ENCODE results near the gene GALT. TPM values are rescaled to one million over a fixed set of nuclear protein-coding genes. Genes with fewer than 3 reads are reported as not detected.

The GALT gene
- total and polyA plus RNA-seq, 2 experiments from 2014 or later, result 31.5 to 35.1 TPM

DNA sequence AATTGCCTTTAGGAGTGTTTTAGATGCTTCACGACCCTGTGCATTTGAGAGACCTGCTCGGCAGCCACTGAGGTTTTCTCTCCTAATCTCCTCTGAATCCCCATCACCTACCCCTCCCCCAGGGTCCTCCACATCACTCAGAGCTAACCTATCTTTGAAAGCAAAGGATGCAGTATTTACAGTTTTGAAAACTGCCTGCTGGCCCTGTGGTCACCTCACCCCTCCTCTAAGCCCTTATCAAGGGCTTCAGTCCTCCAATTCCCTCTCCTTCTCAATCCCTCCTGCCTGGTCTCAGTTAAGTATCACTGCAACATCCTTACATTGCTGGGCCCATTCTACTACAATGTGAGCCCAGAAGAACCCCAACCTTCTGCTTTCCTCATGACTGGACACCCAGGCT is 39.1 kb upstream of the GALT start:
- Histone ChIP-seq H2AFZ (no peak overlapping the region), H3K27ac (ENCODE audit: low read depth) (no peak overlapping the region)
- H3K27ac Mint-ChIP-seq, result no peak overlapping the region

More for the DNA sequence above, 39.1 kb upstream of the GALT start:
- Histone ChIP-seq H3K4me3 (no peak overlapping the region), H3K4me1 (ENCODE audit: insufficient read depth) (peaks cover 7% of the 10 kb centered on the region; the same call in 1 of the 2 replicates), H4K20me1 (replicated peaks; ENCODE audit: insufficient read depth) (no peaks in the 10 kb centered on the region), H3K36me3 (ENCODE audit: insufficient read depth) (no peaks in the 10 kb centered on the region), H3K79me2 (replicated peaks; ENCODE audit: insufficient read depth) (no peaks in the 10 kb centered on the region), H3F3A (replicated peaks; ENCODE audit: low read depth) (0 out of 2 replicates have a peak, but pooled peaks cover 2% of the 10 kb centered on the region), H3K9me2 (ENCODE audit: insufficient read depth) (no peaks in the 10 kb centered on the region), H3K4me2 (no peak overlapping the region), H3K27me3 (ENCODE audit: insufficient read depth) (peaks cover 1% of the 10 kb centered on the region; the same call in 1 of the 2 replicates)
- no peak for DNase-seq (ENCODE audit: low spot score)
- H3K4me3 Mint-ChIP-seq, result no peak overlapping the region
- ATAC-seq, result no peak
- no peaks in the 10 kb centered on the region for H3K9me3 Mint-ChIP-seq
- no peaks in the 10 kb centered on the region for H3K36me3 Mint-ChIP-seq (ENCODE audit: low read depth)
- H3K4me1 Mint-ChIP-seq, result peaks cover 14% of the 10 kb centered on the region
- peaks cover 7% of the 10 kb centered on the region for H3K27me3 Mint-ChIP-seq (ENCODE audit: insufficient read depth, low read depth, poor library complexity)
- TF ChIP-seq JUNB (IDR thresholded peaks at IDR 0.05; ENCODE audit: unreplicated experiment) (no peak), POLR2AphosphoS5 (IDR thresholded peaks at IDR 0.05; ENCODE audit: low read depth) (no peak), CREB1 (CRISPR knock-in tag; IDR thresholded peaks at IDR 0.05; ENCODE audit: low read depth) (no peak)
- TF ChIP-seq, protein P1, sequence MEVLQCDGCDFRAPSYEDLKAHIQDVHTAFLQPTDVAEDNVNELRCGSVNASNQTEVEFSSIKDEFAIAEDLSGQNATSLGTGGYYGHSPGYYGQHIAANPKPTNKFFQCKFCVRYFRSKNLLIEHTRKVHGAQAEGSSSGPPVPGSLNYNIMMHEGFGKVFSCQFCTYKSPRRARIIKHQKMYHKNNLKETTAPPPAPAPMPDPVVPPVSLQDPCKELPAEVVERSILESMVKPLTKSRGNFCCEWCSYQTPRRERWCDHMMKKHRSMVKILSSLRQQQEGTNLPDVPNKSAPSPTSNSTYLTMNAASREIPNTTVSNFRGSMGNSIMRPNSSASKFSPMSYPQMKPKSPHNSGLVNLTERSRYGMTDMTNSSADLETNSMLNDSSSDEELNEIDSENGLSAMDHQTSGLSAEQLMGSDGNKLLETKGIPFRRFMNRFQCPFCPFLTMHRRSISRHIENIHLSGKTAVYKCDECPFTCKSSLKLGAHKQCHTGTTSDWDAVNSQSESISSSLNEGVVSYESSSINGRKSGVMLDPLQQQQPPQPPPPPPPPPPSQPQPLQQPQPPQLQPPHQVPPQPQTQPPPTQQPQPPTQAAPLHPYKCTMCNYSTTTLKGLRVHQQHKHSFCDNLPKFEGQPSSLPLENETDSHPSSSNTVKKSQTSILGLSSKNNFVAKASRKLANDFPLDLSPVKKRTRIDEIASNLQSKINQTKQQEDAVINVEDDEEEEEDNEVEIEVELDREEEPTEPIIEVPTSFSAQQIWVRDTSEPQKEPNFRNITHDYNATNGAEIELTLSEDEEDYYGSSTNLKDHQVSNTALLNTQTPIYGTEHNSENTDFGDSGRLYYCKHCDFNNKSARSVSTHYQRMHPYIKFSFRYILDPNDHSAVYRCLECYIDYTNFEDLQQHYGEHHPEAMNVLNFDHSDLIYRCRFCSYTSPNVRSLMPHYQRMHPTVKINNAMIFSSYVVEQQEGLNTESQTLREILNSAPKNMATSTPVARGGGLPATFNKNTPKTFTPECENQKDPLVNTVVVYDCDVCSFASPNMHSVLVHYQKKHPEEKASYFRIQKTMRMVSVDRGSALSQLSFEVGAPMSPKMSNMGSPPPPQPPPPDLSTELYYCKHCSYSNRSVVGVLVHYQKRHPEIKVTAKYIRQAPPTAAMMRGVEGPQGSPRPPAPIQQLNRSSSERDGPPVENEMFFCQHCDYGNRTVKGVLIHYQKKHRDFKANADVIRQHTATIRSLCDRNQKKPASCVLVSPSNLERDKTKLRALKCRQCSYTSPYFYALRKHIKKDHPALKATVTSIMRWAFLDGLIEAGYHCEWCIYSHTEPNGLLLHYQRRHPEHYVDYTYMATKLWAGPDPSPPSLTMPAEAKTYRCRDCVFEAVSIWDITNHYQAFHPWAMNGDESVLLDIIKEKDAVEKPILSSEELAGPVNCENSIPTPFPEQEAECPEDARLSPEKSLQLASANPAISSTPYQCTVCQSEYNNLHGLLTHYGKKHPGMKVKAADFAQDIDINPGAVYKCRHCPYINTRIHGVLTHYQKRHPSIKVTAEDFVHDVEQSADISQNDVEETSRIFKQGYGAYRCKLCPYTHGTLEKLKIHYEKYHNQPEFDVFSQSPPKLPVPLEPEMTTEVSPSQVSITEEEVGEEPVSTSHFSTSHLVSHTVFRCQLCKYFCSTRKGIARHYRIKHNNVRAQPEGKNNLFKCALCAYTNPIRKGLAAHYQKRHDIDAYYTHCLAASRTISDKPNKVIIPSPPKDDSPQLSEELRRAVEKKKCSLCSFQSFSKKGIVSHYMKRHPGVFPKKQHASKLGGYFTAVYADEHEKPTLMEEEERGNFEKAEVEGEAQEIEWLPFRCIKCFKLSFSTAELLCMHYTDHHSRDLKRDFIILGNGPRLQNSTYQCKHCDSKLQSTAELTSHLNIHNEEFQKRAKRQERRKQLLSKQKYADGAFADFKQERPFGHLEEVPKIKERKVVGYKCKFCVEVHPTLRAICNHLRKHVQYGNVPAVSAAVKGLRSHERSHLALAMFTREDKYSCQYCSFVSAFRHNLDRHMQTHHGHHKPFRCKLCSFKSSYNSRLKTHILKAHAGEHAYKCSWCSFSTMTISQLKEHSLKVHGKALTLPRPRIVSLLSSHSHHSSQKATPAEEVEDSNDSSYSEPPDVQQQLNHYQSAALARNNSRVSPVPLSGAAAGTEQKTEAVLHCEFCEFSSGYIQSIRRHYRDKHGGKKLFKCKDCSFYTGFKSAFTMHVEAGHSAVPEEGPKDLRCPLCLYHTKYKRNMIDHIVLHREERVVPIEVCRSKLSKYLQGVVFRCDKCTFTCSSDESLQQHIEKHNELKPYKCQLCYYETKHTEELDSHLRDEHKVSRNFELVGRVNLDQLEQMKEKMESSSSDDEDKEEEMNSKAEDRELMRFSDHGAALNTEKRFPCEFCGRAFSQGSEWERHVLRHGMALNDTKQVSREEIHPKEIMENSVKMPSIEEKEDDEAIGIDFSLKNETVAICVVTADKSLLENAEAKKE (CRISPR knock-in tag; IDR thresholded peaks at IDR 0.05), result no peak
